Adrenal gland (tissue), 12 donors: ENCODE measurements around the gene TRPM8. TPM values are rescaled to one million over a fixed set of nuclear protein-coding genes. Genes with fewer than 3 reads are reported as not detected.
"Not testable (repeated sequence)": the region's sequence is repeated elsewhere in the genome, so short reads cannot be mapped to it uniquely, and the experiment has no call there.

Experiments
- DNase-seq, 7 donors: peaks; one replicate each; pipeline ENCODE4 v3.0.0-alpha.2; 2019 to 2020
- H3K27ac ChIP-seq, 5 donors: fragments of 200-600 bp; sonication (generic) in 4 of 5; 1 replicate in 3 of 5; 2 replicates in 2 of 5; pipeline versions ENCODE4 v1.5.1 to v1.8.0; 2016 to 2020; ENCODE audit warnings: mild to moderate bottlenecking in 1 of 5
- H3K27me3 ChIP-seq: fragments of 200-600 bp; 2 replicates; pipeline ENCODE4 v1.8.0; 2021
- H3K36me3 ChIP-seq, 2 donors: fragments of 200-600 bp; replicated peaks in 1 of 2; 1 replicate in 1 of 2; 2 replicates in 1 of 2; pipeline versions ENCODE4 v1.5.1 to v1.8.0; 2018 to 2022
- H3K4me1 ChIP-seq, 2 donors: fragments of 200-600 bp; replicated peaks in 1 of 2; 1 replicate in 1 of 2; 2 replicates in 1 of 2; pipeline versions ENCODE4 v1.5.1 to v1.8.0; 2018 to 2021
- H3K4me3 ChIP-seq, 4 donors: fragments of 200-600 bp; sonication (generic) in 3 of 4; one replicate each; pipeline ENCODE4 v1.5.1; 2016 to 2018
- H3K9me3 ChIP-seq, 3 donors: fragments of 200-600 bp; sonication (generic) in 1 of 3; replicated peaks in 1 of 3; 1 replicate in 2 of 3; 2 replicates in 1 of 3; pipeline versions ENCODE4 v1.5.1 to v1.8.0; 2016 to 2021
- CTCF ChIP-seq, 6 experiments: fragments of 450-650 bp in 4 of 6; fragments of 200-600 bp in 2 of 6; sonication (generic) in 1 of 6; IDR thresholded peaks; 1 replicate in 5 of 6; 2 replicates in 1 of 6; pipeline versions ENCODE4 v1.5.1 to v1.8.0; 2016 to 2021; ENCODE audit warnings: antibody characterized with exemption in 6 of 6, mild to moderate bottlenecking in 2 of 6, moderate library complexity in 1 of 6
- POLR2A ChIP-seq, 2 donors: fragments of 450-650 bp; IDR thresholded peaks; one replicate each; pipeline ENCODE4 v1.6.1; 2017; ENCODE audit warnings: antibody characterized with exemption in 2 of 2, mild to moderate bottlenecking in 2 of 2, moderate library complexity in 1 of 2
- WGBS, 4 donors: extraction: QIAGEN DNeasy Blood & Tissue Kit in 2 of 4; methylation state at CpG; one replicate each; pipeline versions ENCODE4 v1.1.5 to v1.1.7; 2013 to 2017; 5-methylcytosine and 5-hydroxymethylcytosine counted together
- intact Hi-C, 2 donors: fragments of 100-400 bp; cut with DNase I; formaldehyde crosslinking; loops; one replicate each; pipeline versions ENCODE4 v1.14.1 to v1.15.0; 2022 to 2023
- polyA plus RNA-seq, 3 donors: library from polyadenylated mRNA; stranded (reverse); fragments of 200-250 nt in 2 of 3; fragments of 350-450 nt in 1 of 3; fragmentation: Illumina TruSeq in 1 of 3; extraction: RNeasy Lipid Tissue Mini Kit (QIAGEN cat#74804) in 1 of 3; gene quantifications; one replicate each; pipeline ENCODE4 v1.2.3, GENCODE V29; 2013 to 2014
- total RNA-seq, 9 donors: library from RNA; depleted of rRNA in 4 of 9; stranded (reverse); fragments of >200 nt in 4 of 9; fragments of 120-200 nt in 1 of 9; fragmentation: NEBNext Ultra II Directional in 1 of 9; extraction: Animal tissue kit (Norgen Biotek cat#: 25700) in 1 of 9; gene quantifications; one replicate each; pipeline versions ENCODE4 v1.1.0 to v1.2.4, GENCODE V29; 2013 to 2023
- donor health status: healthy with polysubstance abuse.
- donor health status: Bipolar disorder and iron deficiency.
- donor health status: DM: yes; HTN: yes; CAD: no.
- donor health status: DM: no; HTN: no; CAD: no.
- donor health status: DM: no; HTN: no; CAD: no.
- donor health status: DM: yes; HTN: yes; CAD: no.

The TRPM8 gene
- total and polyA plus RNA-seq, 12 donors, result not detected

DNA sequence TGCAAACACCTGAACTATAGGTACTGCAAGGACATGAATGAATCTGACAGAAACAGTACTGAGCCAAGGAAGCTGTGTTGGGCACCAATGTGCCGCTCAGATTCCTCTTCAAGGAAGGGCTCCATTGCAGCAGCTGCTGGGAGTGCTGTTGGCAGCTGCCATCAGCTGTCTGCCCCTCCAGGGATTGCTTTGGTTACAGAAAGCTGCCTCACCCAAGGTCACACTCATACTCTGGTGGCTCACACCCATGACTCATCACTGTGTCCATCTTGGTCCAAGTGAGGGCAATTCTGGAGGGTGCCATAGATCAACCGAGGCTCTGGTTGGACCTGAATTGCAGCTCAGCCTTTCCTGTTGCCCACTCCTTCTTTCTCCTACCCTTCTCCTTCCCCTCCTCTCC is 24.4 kb upstream of the TRPM8 start:
- DNase-seq, result peak in 5 of 7 donors; percentile 33 to 46 (median 43)
- intact Hi-C loops, result no loop called here

DNA sequence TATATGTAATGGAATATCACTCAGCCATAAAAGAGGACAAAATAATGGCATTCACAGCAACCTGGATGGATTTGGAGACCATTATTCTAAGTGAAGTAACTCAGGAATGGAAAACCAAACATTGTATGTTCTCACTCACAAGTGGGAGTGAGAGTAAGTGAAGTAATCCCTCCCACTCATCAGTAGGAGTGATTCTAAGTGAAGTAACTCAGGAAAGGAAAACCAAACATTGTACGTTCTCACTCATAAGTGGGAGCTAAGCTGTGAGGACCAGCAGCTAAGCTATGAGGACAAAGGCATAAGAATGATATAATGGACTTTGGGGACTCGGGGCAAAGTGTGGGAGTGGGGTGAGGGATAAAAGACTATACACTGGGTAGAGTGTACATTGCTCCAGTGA is 20.9 kb upstream of the TRPM8 start:
- H3K27ac ChIP-seq, H3K9me3 ChIP-seq, H3K4me1 ChIP-seq, H3K36me3 ChIP-seq, H3K27me3 ChIP-seq, DNase-seq, H3K4me3 ChIP-seq, intact Hi-C loops: not testable (repeated sequence)
- WGBS, 4 donors, result 68 to 80% (median 75%) methylated on average over 2 of the region's 2 CpGs

More for the DNA sequence above, 24.4 kb upstream of the TRPM8 start:
- H3K27ac ChIP-seq, result no peak overlapping the region
- H3K4me1 ChIP-seq, result no peaks in the 10 kb centered on the region
- H3K27me3 ChIP-seq, result peaks cover 6% of the 10 kb centered on the region
- WGBS, 4 donors, result 74 to 93% (median 79%) methylated on average over 2 of the region's 2 CpGs
- TF ChIP-seq POLR2A (IDR thresholded peaks at IDR 0.05), result no peak
- TF ChIP-seq CTCF (IDR thresholded peaks at IDR 0.05), result no peak
- no peak overlapping the region for H3K4me3 ChIP-seq
- H3K36me3 ChIP-seq, result no peaks in the 10 kb centered on the region
- no peaks in the 10 kb centered on the region for H3K9me3 ChIP-seq

DNA sequence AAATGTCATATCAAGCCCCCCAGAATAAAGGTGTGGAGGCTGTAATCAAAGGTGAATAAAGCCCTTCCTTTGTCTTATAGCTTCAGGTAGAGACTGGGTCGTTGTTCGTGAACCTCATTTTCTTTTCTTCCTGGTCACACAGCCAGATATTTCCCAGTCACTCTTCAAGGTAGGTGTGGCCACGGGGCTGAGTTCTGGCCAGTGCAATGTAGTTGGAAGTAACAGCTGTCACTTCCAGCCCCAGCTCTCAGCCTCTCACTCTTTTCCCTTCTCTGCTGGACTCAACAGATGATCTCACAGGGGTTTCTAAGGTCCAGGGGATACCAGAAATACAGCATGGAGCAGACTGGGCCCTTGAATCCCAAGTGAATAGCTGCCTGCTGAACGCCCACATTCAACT is 15.8 kb upstream of the TRPM8 start:
- H3K27me3 ChIP-seq, result peaks cover 7% of the 10 kb centered on the region
- H3K4me3 ChIP-seq, result no peak overlapping the region
- no peak overlapping the region for H3K27ac ChIP-seq
- H3K36me3 ChIP-seq, result no peaks in the 10 kb centered on the region
- H3K4me1 ChIP-seq, result no peaks in the 10 kb centered on the region
- H3K9me3 ChIP-seq, result no peaks in the 10 kb centered on the region
- intact Hi-C loops, result no loop called here
- TF ChIP-seq CTCF (IDR thresholded peaks at IDR 0.05) (no peak), POLR2A (IDR thresholded peaks at IDR 0.05) (no peak)
- 62 to 68% (median 66%) methylated on average over 4 of the region's 4 CpGs for WGBS, 4 donors
- DNase-seq, result no peak

DNA sequence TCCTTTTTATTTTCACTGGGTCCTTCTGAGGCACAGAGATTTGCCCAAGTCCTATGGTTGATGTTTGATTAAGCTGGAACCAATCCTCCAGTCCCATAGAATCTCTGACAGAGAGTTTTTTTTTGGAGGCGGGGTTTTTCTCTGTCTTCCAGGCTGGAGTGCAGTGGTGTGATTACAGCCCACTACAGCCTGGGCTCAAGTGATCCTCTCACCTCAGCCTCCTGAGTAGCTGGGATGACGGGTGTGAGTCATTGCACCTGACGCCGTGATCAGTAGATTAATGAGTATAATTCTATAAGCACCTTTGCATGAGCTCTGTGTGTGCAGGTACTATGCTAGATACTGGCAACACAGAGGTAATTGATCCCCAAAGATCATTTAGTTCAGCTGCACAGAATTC is 15.3 kb upstream of the TRPM8 start:
- intact Hi-C loops, result no loop called here
- Histone ChIP-seq H3K27me3 (peaks cover 7% of the 10 kb centered on the region), H3K9me3 (no peaks in the 10 kb centered on the region), H3K36me3 (no peaks in the 10 kb centered on the region), H3K4me1 (no peaks in the 10 kb centered on the region), H3K27ac (no peak overlapping the region), H3K4me3 (no peak overlapping the region)
- TF ChIP-seq POLR2A (IDR thresholded peaks at IDR 0.05) (no peak), CTCF (IDR thresholded peaks at IDR 0.05) (no peak)
- DNase-seq, result no peak
- 63 to 79% (median 79%) methylated on average over 4 of the region's 4 CpGs for WGBS, 4 donors

- no peak for DNase-seq
- TF ChIP-seq POLR2A (IDR thresholded peaks at IDR 0.05), result no peak
- no peaks in the 10 kb centered on the region for H3K36me3 ChIP-seq
- H3K4me3 ChIP-seq, result no peak overlapping the region
- H3K27me3 ChIP-seq, result peaks cover 7% of the 10 kb centered on the region
- H3K9me3 ChIP-seq, result no peaks in the 10 kb centered on the region
- no peak overlapping the region for H3K27ac ChIP-seq
- H3K4me1 ChIP-seq, result no peaks in the 10 kb centered on the region
- 80 to 90% (median 83%) methylated on average over 4 of the region's 4 CpGs for WGBS, 4 donors
- intact Hi-C loops, result no loop called here
These were observed 11.2 kb upstream of the TRPM8 start for GRCh38 chr2:233905945-233906344.
